H9 (cell line): Measurements from ENCODE around the gene CENPC. TPM values are rescaled to one million over a fixed set of nuclear protein-coding genes. Genes with fewer than 3 reads are reported as not detected.

ENCODE experiments used
- DNase-seq: peaks from one replicate; pipeline ENCODE4 v3.0.0-alpha.2; 2017
- H2AFZ ChIP-seq: one replicate; pipeline ENCODE4 v1.6.1; 2013; ENCODE audit warnings: mild to moderate bottlenecking, low read length, control low read depth, moderate library complexity
- H2AK5ac ChIP-seq: 2 replicates; pipeline ENCODE4 v1.6.1; 2013; ENCODE audit warnings: low read length, control low read depth, mixed read lengths; ENCODE audit not compliant: insufficient read length
- H2BK120ac ChIP-seq: one replicate; pipeline ENCODE4 v1.6.1; 2013; ENCODE audit warnings: low read depth, mild to moderate bottlenecking, low read length, control low read depth, inconsistent platforms; ENCODE audit not compliant: poor library complexity, severe bottlenecking
- H2BK12ac ChIP-seq: 2 replicates; pipeline ENCODE4 v1.6.1; 2013; ENCODE audit warnings: low read length, control low read depth, mixed read lengths, low read depth; ENCODE audit not compliant: insufficient read length
- H2BK15ac ChIP-seq: 2 replicates; pipeline ENCODE4 v1.6.1; 2013; ENCODE audit warnings: low read depth, low read length, control low read depth
- H2BK20ac ChIP-seq: one replicate; pipeline ENCODE4 v1.6.1; 2013; ENCODE audit warnings: low read depth, mild to moderate bottlenecking, low read length, control low read depth, inconsistent platforms; ENCODE audit not compliant: poor library complexity, severe bottlenecking
- H2BK5ac ChIP-seq: 2 replicates; pipeline ENCODE4 v1.6.1; 2013; ENCODE audit warnings: low read length, control low read depth, mixed read lengths; ENCODE audit not compliant: insufficient read length
- H3K14ac ChIP-seq: 2 replicates; pipeline ENCODE4 v1.6.1; 2013; ENCODE audit warnings: low read length, control low read depth; ENCODE audit not compliant: insufficient read depth
- H3K18ac ChIP-seq: 2 replicates; pipeline ENCODE4 v1.6.1; 2013; ENCODE audit warnings: low read depth, mild to moderate bottlenecking, mixed read lengths, low read length, control low read depth; ENCODE audit not compliant: insufficient read length
- H3K23ac ChIP-seq: 2 replicates; pipeline ENCODE4 v1.6.1; 2013; ENCODE audit warnings: low read length, control low read depth, mixed read lengths, low read depth; ENCODE audit not compliant: insufficient read length
- H3K23me2 ChIP-seq: 2 replicates; pipeline ENCODE4 v1.6.1; 2013; ENCODE audit warnings: low read depth, mild to moderate bottlenecking, mixed read lengths, low read length, control low read depth; ENCODE audit not compliant: insufficient read length, poor library complexity, severe bottlenecking
- H3K27ac ChIP-seq: 2 replicates; pipeline ENCODE4 v1.5.1; 2013; ENCODE audit warnings: low read length, control low read depth, mixed read lengths, low read depth; ENCODE audit not compliant: insufficient read length
- H3K27me3 ChIP-seq: 2 replicates; pipeline ENCODE4 v1.6.1; 2013; ENCODE audit warnings: low read length, control low read depth, inconsistent platforms; ENCODE audit not compliant: insufficient read depth
- H3K4ac ChIP-seq: 2 replicates; pipeline ENCODE4 v1.6.1; 2013; ENCODE audit warnings: low read depth, mild to moderate bottlenecking, control low read depth, inconsistent platforms, low read length, moderate library complexity
- H3K4me1 ChIP-seq: 2 replicates; pipeline ENCODE4 v1.6.1; 2013; ENCODE audit warnings: low read length, control low read depth, inconsistent platforms; ENCODE audit not compliant: insufficient read depth
- H3K4me2 ChIP-seq: 2 replicates; pipeline ENCODE4 v1.6.1; 2013; ENCODE audit warnings: low read length, control low read depth, mixed read lengths; ENCODE audit not compliant: insufficient read length, insufficient read depth
- H3K56ac ChIP-seq: 2 replicates; pipeline ENCODE4 v1.6.1; 2013; ENCODE audit warnings: low read depth, mild to moderate bottlenecking, mixed read lengths, low read length, control low read depth; ENCODE audit not compliant: insufficient read length
- H3K79me1 ChIP-seq: 2 replicates; pipeline ENCODE4 v1.6.1; 2013; ENCODE audit warnings: low read depth, mild to moderate bottlenecking, moderate library complexity, low read length, control low read depth, inconsistent platforms; ENCODE audit not compliant: insufficient read depth, poor library complexity, severe bottlenecking
- H3K79me2 ChIP-seq: 2 replicates; pipeline ENCODE4 v1.6.1; 2013; ENCODE audit warnings: low read length, control low read depth, inconsistent platforms; ENCODE audit not compliant: insufficient read depth
- H3K9ac ChIP-seq: 2 replicates; pipeline ENCODE4 v1.6.1; 2013; ENCODE audit warnings: low read length, control low read depth, mixed read lengths; ENCODE audit not compliant: insufficient read length; ENCODE audit errors: extremely low read depth
- H3K9me3 ChIP-seq: one replicate; pipeline ENCODE4 v1.6.1; 2013; ENCODE audit warnings: low read depth, low read length, inconsistent platforms; ENCODE audit not compliant: control insufficient read depth
- H3T11ph ChIP-seq: one replicate; pipeline ENCODE4 v1.6.1; 2013; ENCODE audit warnings: mild to moderate bottlenecking, low read length, control low read depth, inconsistent platforms
- H4K20me1 ChIP-seq: one replicate; pipeline ENCODE4 v1.6.1; 2013; ENCODE audit not compliant: control insufficient read depth, insufficient read length, insufficient read depth
- H4K5ac ChIP-seq: 2 replicates; pipeline ENCODE4 v1.6.1; 2013; ENCODE audit warnings: low read depth, mild to moderate bottlenecking, mixed read lengths, low read length, control low read depth; ENCODE audit not compliant: insufficient read length
- H4K8ac ChIP-seq: replicated peaks from 2 replicates; pipeline ENCODE4 v1.6.1; 2013; ENCODE audit warnings: low read length, control low read depth, mixed read lengths, low read depth; ENCODE audit not compliant: insufficient read length
- H4K91ac ChIP-seq: 2 replicates; pipeline ENCODE4 v1.6.1; 2013; ENCODE audit warnings: low read depth, mild to moderate bottlenecking, moderate library complexity, mixed read lengths, low read length, control low read depth; ENCODE audit not compliant: insufficient read length
- H3K27ac Mint-ChIP-seq, 3 experiments: 2 replicates in 2 of 3; 3 replicates in 1 of 3; pipeline ENCODE4 v1.8.0; 2020 to 2021; ENCODE audit warnings: mixed read lengths in 3 of 3, mild to moderate bottlenecking in 1 of 3, moderate library complexity in 1 of 3
- H3K27me3 Mint-ChIP-seq: 2 replicates; pipeline ENCODE4 v1.8.0; 2021; ENCODE audit warnings: low read depth, mild to moderate bottlenecking, moderate library complexity, mixed read lengths
- H3K36me3 Mint-ChIP-seq, 3 experiments: 2 replicates in 2 of 3; 3 replicates in 1 of 3; pipeline ENCODE4 v1.8.0; 2020 to 2021; ENCODE audit warnings: low read depth in 3 of 3, mixed read lengths in 3 of 3; ENCODE audit not compliant: insufficient read depth in 1 of 3
- H3K4me1 Mint-ChIP-seq, 2 experiments: 2 replicates each; pipeline ENCODE4 v1.8.0; 2020; ENCODE audit warnings: mixed read lengths in 2 of 2
- H3K4me3 Mint-ChIP-seq, 2 experiments: 2 replicates in 1 of 2; 3 replicates in 1 of 2; pipeline ENCODE4 v1.8.0; 2020 to 2021; ENCODE audit warnings: mild to moderate bottlenecking in 2 of 2, mixed read lengths in 2 of 2, moderate library complexity in 1 of 2
- H3K9me3 Mint-ChIP-seq, 2 experiments: 2 replicates in 1 of 2; 3 replicates in 1 of 2; pipeline ENCODE4 v1.8.0; 2020; ENCODE audit warnings: mild to moderate bottlenecking in 2 of 2, mixed read lengths in 2 of 2, moderate library complexity in 1 of 2
- WGBS: extraction: QIAGEN DNeasy Blood & Tissue Kit; methylation state at CpG from one replicate; pipeline ENCODE4 v1.1.7; 2013; ENCODE audit warnings: missing lambda C conversion rate, low lambda C conversion rate, mixed read lengths; ENCODE audit not compliant: insufficient read length; ENCODE audit errors: extremely low coverage; 5-methylcytosine and 5-hydroxymethylcytosine counted together
- total RNA-seq: library from RNA; stranded (reverse); gene quantifications from 2 replicates; pipeline ENCODE4 v1.2.1, GENCODE V29; 2021
- TF ChIP-seq, protein P1 (sequence below): fragments of 200-600 bp; sonication (generic); conservative IDR thresholded peaks from 3 replicates; pipeline ENCODE4 v1.8.0; 2021; ENCODE audit warnings: antibody characterized with exemption, mild to moderate bottlenecking

The CENPC gene
- total RNA-seq, 1 experiment from 2014 or later = 18.8 TPM

- H3K4ac ChIP-seq = no peak overlapping the region
- H4K91ac ChIP-seq = no peak overlapping the region
- no peaks in the 10 kb centered on the region for H3K9me3 ChIP-seq
- no peaks in the 10 kb centered on the region for H3K79me1 ChIP-seq
- no peaks in the 10 kb centered on the region for H4K20me1 ChIP-seq
- no peak overlapping the region for H2BK15ac ChIP-seq
- no peaks in the 10 kb centered on the region for H3K36me3 Mint-ChIP-seq
- H2BK120ac ChIP-seq = no peak overlapping the region
- H2BK5ac ChIP-seq = no peak overlapping the region
- H3K4me2 ChIP-seq = no peak overlapping the region
- no peaks in the 10 kb centered on the region for H3K27me3 Mint-ChIP-seq
- TF ChIP-seq, protein P1, sequence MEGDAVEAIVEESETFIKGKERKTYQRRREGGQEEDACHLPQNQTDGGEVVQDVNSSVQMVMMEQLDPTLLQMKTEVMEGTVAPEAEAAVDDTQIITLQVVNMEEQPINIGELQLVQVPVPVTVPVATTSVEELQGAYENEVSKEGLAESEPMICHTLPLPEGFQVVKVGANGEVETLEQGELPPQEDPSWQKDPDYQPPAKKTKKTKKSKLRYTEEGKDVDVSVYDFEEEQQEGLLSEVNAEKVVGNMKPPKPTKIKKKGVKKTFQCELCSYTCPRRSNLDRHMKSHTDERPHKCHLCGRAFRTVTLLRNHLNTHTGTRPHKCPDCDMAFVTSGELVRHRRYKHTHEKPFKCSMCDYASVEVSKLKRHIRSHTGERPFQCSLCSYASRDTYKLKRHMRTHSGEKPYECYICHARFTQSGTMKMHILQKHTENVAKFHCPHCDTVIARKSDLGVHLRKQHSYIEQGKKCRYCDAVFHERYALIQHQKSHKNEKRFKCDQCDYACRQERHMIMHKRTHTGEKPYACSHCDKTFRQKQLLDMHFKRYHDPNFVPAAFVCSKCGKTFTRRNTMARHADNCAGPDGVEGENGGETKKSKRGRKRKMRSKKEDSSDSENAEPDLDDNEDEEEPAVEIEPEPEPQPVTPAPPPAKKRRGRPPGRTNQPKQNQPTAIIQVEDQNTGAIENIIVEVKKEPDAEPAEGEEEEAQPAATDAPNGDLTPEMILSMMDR = no peak
- no peak overlapping the region for H3K23ac ChIP-seq
- H3K9me3 Mint-ChIP-seq = no peaks in the 10 kb centered on the region
- no peak overlapping the region for H4K5ac ChIP-seq
- H3K9ac ChIP-seq = no peak overlapping the region
- H3K27ac Mint-ChIP-seq = no peak overlapping the region
- no peak overlapping the region for H3T11ph ChIP-seq
- peaks cover 5 to 6% of the 10 kb centered on the region in 2 experiments for H3K4me1 Mint-ChIP-seq
- H3K27me3 ChIP-seq = no peaks in the 10 kb centered on the region
- DNase-seq = no peak
- H2AFZ ChIP-seq = no peak overlapping the region
- no CpG with 5 or more reads among the region's 3 CpGs for WGBS
- no peak overlapping the region for H3K18ac ChIP-seq
- H2BK12ac ChIP-seq = no peak overlapping the region
- no peak overlapping the region for H2AK5ac ChIP-seq
- no peak overlapping the region for H2BK20ac ChIP-seq
- no peak overlapping the region for H3K14ac ChIP-seq
- no peaks in the 10 kb centered on the region for H3K23me2 ChIP-seq
- no peak overlapping the region for H4K8ac ChIP-seq
- H3K4me3 Mint-ChIP-seq = no peak overlapping the region
- H3K4me1 ChIP-seq = no peaks in the 10 kb centered on the region; the same call in 1 of the 2 replicates
- H3K56ac ChIP-seq = no peak overlapping the region
- H3K27ac ChIP-seq = no peak overlapping the region
- H3K79me2 ChIP-seq = no peaks in the 10 kb centered on the region
These were observed 35.3 kb upstream of the CENPC start for GRCh38 chr4:67580577-67580976.
